PC-9 (cell line): Measurements from ENCODE around the gene UNC119. TPM values are rescaled to one million over a fixed set of nuclear protein-coding genes. Genes with fewer than 3 reads are reported as not detected.

ENCODE experiments used
- BruUV-seq: library from RNA; stranded (reverse); fragments of 400-500 nt; replicated peaks from 2 replicates; lab custom pipeline; 2021; lab: Mats Ljungman, UMichigan
- CTCF ChIA-PET: fragments of 300-600 bp; sonication (Branson Sonifier 250); formaldehyde crosslinking; loops from one replicate; lab custom pipeline; 2022; ENCODE audit warnings: antibody characterized with exemption; lab: Charles Lee
- POLR2A ChIA-PET: fragments of 300-600 bp; sonication (Branson Sonifier 250); formaldehyde crosslinking; loops from one replicate; lab custom pipeline; 2022; ENCODE audit warnings: antibody characterized with exemption; ENCODE audit not compliant: unreplicated experiment; lab: Charles Lee
- DNase-seq, 2 experiments: peaks; one replicate each; pipeline versions ENCODE4 v3.0.0 to v3.0.0-alpha.2; 2015 to 2022; ENCODE audit warnings: mixed read lengths in 1 of 2
- H2AFZ ChIP-seq: fragments of 200-600 bp; sonication (generic); 2 replicates; pipeline ENCODE4 v1.8.1; 2017; ENCODE audit warnings: antibody characterized with exemption
- H3F3A ChIP-seq: fragments of 200-600 bp; sonication (generic); 2 replicates; pipeline ENCODE4 v1.8.1; 2017; ENCODE audit warnings: antibody characterized with exemption, mild to moderate bottlenecking, low read depth; ENCODE audit not compliant: insufficient read depth
- H3K27ac ChIP-seq: fragments of 200-600 bp; sonication (generic); 2 replicates; pipeline ENCODE4 v1.6.1; 2016; ENCODE audit warnings: mixed run types
- H3K27me3 ChIP-seq: fragments of 200-600 bp; sonication (generic); 2 replicates; pipeline ENCODE4 v1.6.1; 2016; ENCODE audit warnings: low read depth, mixed run types; ENCODE audit not compliant: insufficient read depth
- H3K36me3 ChIP-seq: fragments of 200-600 bp; sonication (generic); 2 replicates; pipeline ENCODE4 v1.6.1; 2016; ENCODE audit warnings: low read depth, mixed run types
- H3K4me1 ChIP-seq: fragments of 200-600 bp; sonication (generic); replicated peaks from 2 replicates; pipeline ENCODE4 v1.6.1; 2016; ENCODE audit warnings: mixed run types; ENCODE audit not compliant: insufficient read depth
- H3K4me2 ChIP-seq: fragments of 200-600 bp; sonication (generic); 2 replicates; pipeline ENCODE4 v1.6.1; 2017; ENCODE audit warnings: mixed run types
- H3K4me3 ChIP-seq: fragments of 200-600 bp; sonication (generic); 2 replicates; pipeline ENCODE4 v1.6.1; 2016; ENCODE audit warnings: mixed run types
- H3K79me2 ChIP-seq: fragments of 200-600 bp; sonication (generic); 2 replicates; pipeline ENCODE4 v1.6.1; 2017; ENCODE audit warnings: low read depth, mixed run types
- H3K9me2 ChIP-seq: fragments of 200-600 bp; sonication (generic); 2 replicates; pipeline ENCODE4 v1.8.1; 2017; ENCODE audit warnings: mild to moderate bottlenecking; ENCODE audit not compliant: insufficient read depth
- H3K9me3 ChIP-seq: fragments of 200-600 bp; sonication (generic); 2 replicates; pipeline ENCODE4 v1.8.1; 2016; ENCODE audit warnings: low read depth; ENCODE audit not compliant: insufficient read depth
- H4K20me1 ChIP-seq: fragments of 200-600 bp; sonication (generic); 2 replicates; pipeline ENCODE4 v1.8.1; 2017; ENCODE audit not compliant: insufficient read depth
- EZH2 ChIP-seq: fragments of 200-600 bp; sonication (generic); IDR thresholded peaks from 2 replicates; pipeline ENCODE4 v1.8.0; 2017; ENCODE audit warnings: antibody characterized with exemption, low read depth
- intact Hi-C: fragments of 100-400 bp; cut with micrococcal nuclease; formaldehyde crosslinking; loops from one replicate; pipeline ENCODE4 v1.10.0; 2022; ENCODE audit not compliant: unreplicated experiment
- total RNA-seq: library from RNA; stranded (reverse); gene quantifications from 2 replicates; pipeline ENCODE4 v1.2.3, GENCODE V29; 2021
- TF ChIP-seq, protein P1 (sequence below): fragments of 200-600 bp; sonication (generic); conservative IDR thresholded peaks from 2 replicates; pipeline ENCODE4 v1.6.1; 2017; ENCODE audit warnings: mixed run types, antibody characterized with exemption, mild to moderate bottlenecking, moderate library complexity

Gene UNC119
- total RNA-seq, 1 experiment from 2014 or later: 48.8 TPM

- H3K4me1 ChIP-seq: no peaks in the 10 kb centered on the region
- TF ChIP-seq EZH2: no peak
- TF ChIP-seq, protein P1, sequence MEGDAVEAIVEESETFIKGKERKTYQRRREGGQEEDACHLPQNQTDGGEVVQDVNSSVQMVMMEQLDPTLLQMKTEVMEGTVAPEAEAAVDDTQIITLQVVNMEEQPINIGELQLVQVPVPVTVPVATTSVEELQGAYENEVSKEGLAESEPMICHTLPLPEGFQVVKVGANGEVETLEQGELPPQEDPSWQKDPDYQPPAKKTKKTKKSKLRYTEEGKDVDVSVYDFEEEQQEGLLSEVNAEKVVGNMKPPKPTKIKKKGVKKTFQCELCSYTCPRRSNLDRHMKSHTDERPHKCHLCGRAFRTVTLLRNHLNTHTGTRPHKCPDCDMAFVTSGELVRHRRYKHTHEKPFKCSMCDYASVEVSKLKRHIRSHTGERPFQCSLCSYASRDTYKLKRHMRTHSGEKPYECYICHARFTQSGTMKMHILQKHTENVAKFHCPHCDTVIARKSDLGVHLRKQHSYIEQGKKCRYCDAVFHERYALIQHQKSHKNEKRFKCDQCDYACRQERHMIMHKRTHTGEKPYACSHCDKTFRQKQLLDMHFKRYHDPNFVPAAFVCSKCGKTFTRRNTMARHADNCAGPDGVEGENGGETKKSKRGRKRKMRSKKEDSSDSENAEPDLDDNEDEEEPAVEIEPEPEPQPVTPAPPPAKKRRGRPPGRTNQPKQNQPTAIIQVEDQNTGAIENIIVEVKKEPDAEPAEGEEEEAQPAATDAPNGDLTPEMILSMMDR: no peak
- ChIA-PET CTCF (no interaction called here), POLR2A (interaction anchor here (0.7 kb wide), 1 partner anchor 308 kb away, joined by 4 read pairs; no protein-coding TSS in a partner anchor)
- H3K27me3 ChIP-seq: peaks cover 70% of the 10 kb centered on the region
- H3K4me3 ChIP-seq: no peak overlapping the region
- H4K20me1 ChIP-seq: no peaks in the 10 kb centered on the region
- H3K9me3 ChIP-seq: no peaks in the 10 kb centered on the region
- no TSS peak for BruUV-seq
- no peak for DNase-seq
- no peaks in the 10 kb centered on the region for H3K36me3 ChIP-seq
- intact Hi-C loops: no loop called here
- no peak overlapping the region for H3K27ac ChIP-seq
- H3K4me2 ChIP-seq: no peak overlapping the region
- no peak overlapping the region for H2AFZ ChIP-seq
- H3K79me2 ChIP-seq: no peaks in the 10 kb centered on the region
- H3K9me2 ChIP-seq: no peaks in the 10 kb centered on the region
- no peaks in the 10 kb centered on the region for H3F3A ChIP-seq
Measured at GRCh38 chr17:28506763-28507487, 45.5 kb downstream of the UNC119 start.

- TF ChIP-seq EZH2: no peak
- TF ChIP-seq, protein P1: no peak
- H3K4me2 ChIP-seq: no peak within 1 kb of the TSS
- DNase-seq: no peak
- ChIA-PET CTCF (no interaction called here), POLR2A (interaction anchor here (0.7 kb wide), 2 partner anchors 34 to 307 kb away, joined by 3 to 4 read pairs; no protein-coding TSS in a partner anchor)
- no peaks in the 10 kb centered on the region for H3K4me1 ChIP-seq
- H4K20me1 ChIP-seq: no peaks in the 10 kb centered on the region
- peaks cover 62% of the 10 kb centered on the region for H3K27me3 ChIP-seq
- no peaks in the 10 kb centered on the region for H3K36me3 ChIP-seq
- H3K79me2 ChIP-seq: no peaks in the 10 kb centered on the region
- no peak within 1 kb of the TSS for H2AFZ ChIP-seq
- intact Hi-C loops: no loop called here
- no TSS peak for BruUV-seq
- H3K4me3 ChIP-seq: no peak within 1 kb of the TSS
- H3K27ac ChIP-seq: no peak within 1 kb of the TSS
- no peaks in the 10 kb centered on the region for H3K9me2 ChIP-seq
- no peaks in the 10 kb centered on the region for H3K9me3 ChIP-seq
- 0 out of 2 replicates have a peak, but pooled peaks cover 2% of the 10 kb centered on the region for H3F3A ChIP-seq
Measured at GRCh38 chr17:28505986-28506665, 46.3 kb downstream of the UNC119 start, which contains the start of gene FOXN1. TSS of gene FOXN1 (plus strand) at chr17:28506348. CDS start at chr17:28523970, 17,622 bp downstream.

- TF ChIP-seq, protein P1: no peak
- no peak for TF ChIP-seq EZH2
- H3K9me3 ChIP-seq: no peaks in the 10 kb centered on the region
- 0 out of 2 replicates have a peak, but pooled peaks cover under 1% of the 10 kb centered on the region for H3K4me1 ChIP-seq
- H3K4me3 ChIP-seq: no peak overlapping the region
- CTCF ChIA-PET: no interaction called here
- intact Hi-C loops: no loop called here
- H3K4me2 ChIP-seq: no peak overlapping the region
- no peaks in the 10 kb centered on the region for H3K36me3 ChIP-seq
- no peaks in the 10 kb centered on the region for H4K20me1 ChIP-seq
- POLR2A ChIA-PET: no interaction called here
- BruUV-seq: no TSS peak
- no peaks in the 10 kb centered on the region for H3K9me2 ChIP-seq
- H2AFZ ChIP-seq: no peak overlapping the region
- no peak overlapping the region for H3K27ac ChIP-seq
- no peak for DNase-seq
- 0 out of 2 replicates have a peak, but pooled peaks cover 2% of the 10 kb centered on the region for H3F3A ChIP-seq
- peaks cover 40% of the 10 kb centered on the region for H3K27me3 ChIP-seq
- no peaks in the 10 kb centered on the region for H3K79me2 ChIP-seq
Measured at GRCh38 chr17:28503420-28503819, 49.0 kb downstream of the UNC119 start.
